Stimulated activated CD4-positive, alpha-beta T cell treated with anti-CD3 and anti-CD28 coated beads, TNF-alpha, amount 100 ng/mL, for 24 hours (primary cell): ENCODE measurements around the gene NOTUM.
"Not testable (repeated sequence)": the region's sequence is repeated elsewhere in the genome, so short reads cannot be mapped to it uniquely, and the experiment has no call there.

Experiments used
- DNase-seq, 3 experiments: peaks; one replicate each; pipeline ENCODE4 v3.0.0-alpha.2; 2020; ENCODE audit warnings: low read depth in 3 of 3

NOTUM gene

DNA sequence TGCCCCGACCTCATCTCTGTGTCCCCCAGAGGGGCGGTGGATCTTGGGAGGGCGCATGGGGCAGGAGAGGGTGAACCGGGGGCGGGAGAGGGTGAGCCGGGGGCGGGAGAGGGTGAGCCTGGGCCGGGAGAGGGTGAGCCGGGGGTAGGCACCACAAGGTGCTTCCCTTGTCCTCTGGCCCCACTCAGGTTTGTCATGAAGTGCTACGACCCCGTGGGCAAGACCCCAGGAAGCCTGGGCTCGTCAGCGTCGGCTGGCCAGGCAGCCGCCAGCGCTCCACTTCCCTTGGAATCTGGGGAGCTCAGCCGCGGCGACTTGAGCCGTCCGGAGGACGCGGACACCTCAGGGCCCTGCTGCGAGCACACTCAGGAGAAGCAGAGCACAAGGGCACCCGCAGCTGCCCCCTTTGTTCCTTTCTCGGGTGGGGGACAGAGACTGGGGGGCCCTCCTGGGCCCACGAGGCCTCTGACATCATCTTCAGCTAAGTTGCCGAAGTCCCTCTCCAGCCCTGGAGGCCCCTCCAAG lies 35.3 kb upstream of the NOTUM start:
- DNase-seq, result no peak

DNA sequence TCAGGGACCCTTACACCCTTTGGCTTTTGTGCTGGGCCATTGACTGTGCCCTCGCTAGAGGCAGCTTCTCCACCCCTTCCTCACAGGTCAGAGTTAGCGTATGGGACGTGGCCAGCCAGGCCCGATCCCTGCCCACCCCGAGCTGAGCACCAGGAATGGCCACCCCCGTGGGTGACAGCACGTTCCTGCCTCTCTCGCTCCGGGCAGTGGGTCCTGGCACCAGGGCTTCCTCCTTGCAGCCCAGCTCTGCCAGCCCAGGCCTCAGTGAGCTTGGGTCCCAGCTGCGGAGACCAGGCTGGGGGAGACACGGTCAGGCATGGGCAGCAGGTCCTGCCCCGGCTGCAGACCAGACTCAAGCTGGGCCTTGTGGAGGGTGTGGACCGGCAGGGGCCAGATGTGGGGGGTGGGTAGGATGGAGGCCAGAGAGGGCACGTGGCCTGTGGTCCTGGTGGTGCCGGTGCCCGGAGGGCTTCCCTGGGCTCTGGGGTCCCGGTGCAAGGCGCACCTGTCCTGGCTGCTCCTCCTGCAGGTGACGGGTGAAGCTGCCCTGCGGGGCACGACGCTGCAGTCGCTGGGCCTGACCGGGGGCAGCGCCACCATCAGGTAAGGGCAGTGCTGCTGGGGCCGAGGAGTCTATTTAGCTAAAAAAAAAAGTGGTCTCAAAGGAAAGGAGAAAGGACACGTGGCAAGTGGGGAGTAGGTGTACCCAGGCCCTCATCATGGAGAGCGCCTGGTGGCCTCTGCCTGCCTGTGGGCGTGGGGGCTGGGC lies 34.7 kb upstream of the NOTUM start:
- DNase-seq, result no peak

GRCh38 chr17:81994593-81995462 lies 33.8 kb upstream of the NOTUM start:
- no peak for DNase-seq

DNA sequence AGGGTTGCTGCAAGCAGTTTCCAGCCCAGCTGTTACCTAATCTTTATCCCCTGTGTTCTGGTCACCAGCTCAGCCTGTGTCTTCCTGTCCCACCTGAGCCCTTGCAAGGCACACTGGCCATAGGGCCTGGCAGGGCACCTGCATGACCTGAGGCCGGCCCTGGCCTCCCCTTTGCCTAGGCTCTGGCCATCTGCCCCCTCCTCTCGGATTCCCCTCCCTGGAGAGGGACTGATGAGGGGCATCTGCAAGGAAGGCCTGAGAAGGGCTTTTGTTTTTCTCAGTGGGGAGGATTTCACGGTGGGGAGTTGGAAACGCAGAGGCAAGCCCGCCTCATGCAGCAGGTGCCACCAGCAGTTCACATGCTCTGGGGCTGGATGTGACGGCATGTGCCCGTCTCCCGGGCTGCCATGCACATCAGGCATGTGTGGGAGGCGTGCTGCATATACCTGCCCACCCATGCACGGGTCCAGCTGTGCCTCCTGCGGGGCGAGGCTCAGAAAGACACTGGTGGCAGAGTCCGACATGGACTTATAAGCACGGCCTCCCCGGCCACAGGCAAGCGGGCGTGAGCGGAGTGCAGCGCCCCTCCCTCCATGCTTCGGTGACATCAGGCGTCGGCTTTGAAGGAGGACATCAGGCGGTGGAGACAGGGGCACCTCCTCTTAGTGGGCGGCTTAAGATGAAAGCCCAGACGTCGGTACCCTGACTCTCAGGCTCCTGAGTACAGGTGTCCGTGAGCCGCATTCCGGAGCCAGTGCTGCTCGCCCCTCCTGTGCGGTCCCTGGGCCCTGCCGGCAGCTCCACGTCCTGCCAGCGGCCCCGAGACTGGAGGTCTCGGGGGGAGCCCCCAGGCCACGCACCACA lies 33.0 kb upstream of the NOTUM start:
- no peak for DNase-seq

GRCh38 chr17:81992306-81993102 lies 31.5 kb upstream of the NOTUM start:
- no peak for DNase-seq

- DNase-seq, result no peak
Measured at GRCh38 chr17:81991684-81992305, 30.8 kb upstream of the NOTUM start.

- DNase-seq, result no peak
Measured at GRCh38 chr17:81990836-81991683, 30.1 kb upstream of the NOTUM start.

GRCh38 chr17:81987161-81987770 lies 26.3 kb upstream of the NOTUM start:
- DNase-seq, result no peak

GRCh38 chr17:81986606-81987005 lies 25.6 kb upstream of the NOTUM start:
- DNase-seq, result no peak

GRCh38 chr17:81984773-81985410 lies 23.9 kb upstream of the NOTUM start:
- no peak for DNase-seq

DNA sequence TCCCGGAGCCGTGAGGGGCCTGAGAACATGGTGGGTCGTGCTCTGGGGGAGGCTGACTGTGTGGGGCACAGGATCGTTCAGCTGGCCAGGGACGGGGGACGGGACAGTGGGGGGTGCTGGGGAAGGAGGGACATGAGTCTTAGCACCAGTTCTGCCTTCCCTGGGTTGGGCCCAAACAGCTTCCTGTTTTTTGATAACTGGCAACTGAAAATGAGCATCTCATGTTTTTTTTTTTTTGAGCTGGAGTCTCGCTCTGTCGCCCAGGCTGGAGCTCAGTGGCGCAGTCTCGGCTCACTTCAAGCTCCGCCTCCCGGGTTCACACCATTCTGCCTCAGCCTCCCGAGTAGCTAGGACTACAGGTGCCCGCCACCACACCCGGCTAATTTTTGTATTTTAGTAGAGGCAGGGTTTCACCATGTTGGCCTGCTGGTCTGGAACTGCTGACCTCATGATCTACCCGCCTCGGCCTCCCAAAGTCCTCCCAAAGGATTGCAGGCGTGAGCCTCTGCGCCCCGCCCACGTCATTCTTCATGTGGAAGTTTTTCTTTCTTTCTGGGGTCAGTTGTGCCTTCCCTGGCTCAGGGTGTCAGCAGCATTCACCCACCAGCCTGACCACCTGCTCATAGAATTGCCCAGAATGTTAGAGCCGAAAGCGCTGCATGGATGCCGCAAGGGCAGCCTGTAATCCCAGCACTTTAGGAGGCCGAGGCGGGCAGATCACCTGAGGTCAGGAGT lies 22.8 kb upstream of the NOTUM start:
- no peak for DNase-seq

- no peak for DNase-seq
Measured at GRCh38 chr17:81983011-81983638, 22.1 kb upstream of the NOTUM start.

DNA sequence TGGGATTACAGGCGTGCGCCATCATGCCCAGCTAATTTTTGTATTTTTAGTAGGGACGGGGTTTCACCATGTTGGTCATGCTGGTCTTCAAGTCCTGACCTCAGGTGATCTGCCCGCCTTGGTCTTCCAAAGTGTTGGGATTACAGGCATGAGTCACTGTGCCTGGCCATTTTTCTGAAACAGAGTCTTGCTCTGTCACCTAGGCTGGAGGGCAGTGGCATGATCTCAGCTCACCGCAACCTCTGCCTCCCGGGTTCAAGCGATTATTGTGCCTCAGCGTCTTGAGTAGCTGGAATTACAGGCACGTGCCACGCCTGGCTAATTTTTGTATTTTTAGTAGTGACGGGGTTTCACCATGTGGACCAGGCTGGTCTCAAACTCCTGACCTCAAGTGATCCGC lies 20.5 kb upstream of the NOTUM start:
- DNase-seq, result not testable (repeated sequence)

DNA sequence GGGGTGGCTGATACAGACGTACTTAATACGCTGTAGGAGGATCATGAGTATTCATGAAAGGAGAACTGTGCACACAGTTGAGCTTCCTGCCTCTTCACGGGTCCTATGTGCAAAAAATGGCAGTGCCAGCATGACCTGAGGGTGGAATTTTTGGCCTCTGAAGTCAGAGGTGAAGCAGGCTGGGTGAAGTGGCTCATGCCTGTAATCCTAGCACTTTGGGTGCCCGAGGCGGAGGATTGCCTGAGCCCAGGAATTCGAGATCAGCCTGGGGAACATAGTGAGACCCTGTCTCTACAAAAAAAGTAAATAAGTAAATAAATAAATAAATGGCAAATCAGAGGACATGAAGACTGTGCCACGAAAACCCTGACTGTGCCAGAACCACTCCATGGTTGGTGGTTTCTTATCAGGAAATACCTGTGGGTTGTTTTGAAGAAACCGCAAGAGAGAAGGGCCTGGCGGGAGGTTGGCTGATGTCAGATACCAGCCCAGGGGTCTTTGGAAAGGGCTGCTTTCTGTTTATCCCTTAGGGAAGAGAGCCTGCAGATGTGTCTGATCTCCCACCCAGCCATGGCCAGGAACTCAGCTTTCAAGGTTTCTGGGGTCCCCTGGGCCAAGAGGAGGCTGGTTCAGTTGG lies 19.8 kb upstream of the NOTUM start:
- DNase-seq, result no peak

DNA sequence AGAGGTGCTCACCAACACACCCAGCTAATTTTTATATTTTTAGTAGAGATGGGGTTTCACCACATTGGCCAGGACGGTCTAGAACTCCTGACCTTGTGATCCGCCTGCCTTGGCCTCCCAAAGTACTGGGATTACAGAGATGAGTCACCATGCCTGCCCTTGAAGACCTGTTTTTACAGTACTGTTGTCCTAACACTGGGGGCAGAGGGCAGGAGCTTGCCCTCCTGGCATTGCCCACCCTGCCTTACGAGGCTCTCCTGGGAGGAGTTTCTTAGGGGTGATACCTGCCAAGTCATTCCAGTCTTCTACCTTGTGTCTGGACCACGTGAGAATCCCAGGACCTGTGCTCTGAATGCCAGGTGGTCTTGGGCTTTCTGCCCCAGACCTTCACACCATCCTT lies 19.1 kb upstream of the NOTUM start:
- no peak for DNase-seq

- DNase-seq, result no peak
Measured at GRCh38 chr17:81978524-81979298, 17.7 kb upstream of the NOTUM start.
